NCI-H82 treated with DMSO at 0.1 percent for 48 hours (cell line): ENCODE data around the gene SH3BP2.

ENCODE experiments used
- DNase-seq: peaks from one replicate; lab custom pipeline; 2025; ENCODE audit not compliant: unreplicated experiment; lab: John Stamatoyannopoulos, UW

The SH3BP2 gene

GRCh38 chr4:2830632-2831610, 38.0 kb downstream of the SH3BP2 start:
- no peak for DNase-seq

GRCh38 chr4:2831611-2832308, 38.9 kb downstream of the SH3BP2 start:
- no peak for DNase-seq

GRCh38 chr4:2832309-2832980, 39.6 kb downstream of the SH3BP2 start:
- DNase-seq: no peak

- no peak for DNase-seq
Observed at GRCh38 chr4:2832981-2833670, 40.2 kb downstream of the SH3BP2 start.

- DNase-seq: no peak
Observed at GRCh38 chr4:2833671-2834000, 40.8 kb downstream of the SH3BP2 start.

GRCh38 chr4:2834001-2834921, 41.4 kb downstream of the SH3BP2 start:
- DNase-seq: no peak

- no peak for DNase-seq
Observed at GRCh38 chr4:2835978-2836377, 43.1 kb downstream of the SH3BP2 start.

- no peak for DNase-seq
Observed at GRCh38 chr4:2836391-2836859, 43.5 kb downstream of the SH3BP2 start.

GRCh38 chr4:2837110-2837903, 44.4 kb downstream of the SH3BP2 start:
- DNase-seq: no peak

GRCh38 chr4:2837904-2838496, 45.1 kb downstream of the SH3BP2 start:
- no peak for DNase-seq

- DNase-seq: no peak
Observed at GRCh38 chr4:2839060-2839459, 46.2 kb downstream of the SH3BP2 start.

- no peak for DNase-seq
Observed at GRCh38 chr4:2842687-2843262, 49.9 kb downstream of the SH3BP2 start.

- DNase-seq: peak; percentile 34
Observed at GRCh38 chr4:2843263-2843940, 50.5 kb downstream of the SH3BP2 start, which contains the start of gene ADD1. ADD1 (plus strand) TSS chr4:2843844; CDS start chr4:2875916, 32,072 bp downstream.

GRCh38 chr4:2843941-2844584, 51.2 kb downstream of the SH3BP2 start:
- no peak for DNase-seq

GRCh38 chr4:2846172-2846571, 53.3 kb downstream of the SH3BP2 start:
- no peak for DNase-seq

- DNase-seq: no peak
Observed at GRCh38 chr4:2847302-2847871, 54.5 kb downstream of the SH3BP2 start.

- DNase-seq: no peak
Observed at GRCh38 chr4:2848449-2848848, 55.6 kb downstream of the SH3BP2 start.
